Cardiac septum (tissue), 1 donor: ENCODE results near the gene KRTAP1-3. TPM values are rescaled to one million over a fixed set of nuclear protein-coding genes. Genes with fewer than 3 reads are reported as not detected.

ENCODE experiments used
- total RNA-seq: library from RNA; stranded (reverse); fragmentation: NEBNext Ultra II Directional; extraction: Animal tissue kit (Norgen Biotek cat#: 25700); gene quantifications from one replicate; pipeline ENCODE4 v1.2.1, GENCODE V29; 2021
- donor health status: DM: no; HTN: no; CAD: no.

KRTAP1-3 gene
- total RNA-seq, 1 donor from 2014 or later = not detected

Other genes with a start within 250 kb of the KRTAP1-3 start
- not detected for gene KRT28, start 234.9 kb downstream of the KRTAP1-3 start, total RNA-seq
- gene KRT10, start 212.3 kb downstream of the KRTAP1-3 start, total RNA-seq = 45.2 TPM
- not detected for gene KRT12, start 167.7 kb downstream of the KRTAP1-3 start, total RNA-seq
- not detected for gene KRT20, start 149.6 kb downstream of the KRTAP1-3 start, total RNA-seq
- 0.13 TPM for gene KRT23, start 97.2 kb downstream of the KRTAP1-3 start, total RNA-seq
- gene KRT39, start 67.9 kb downstream of the KRTAP1-3 start, total RNA-seq = not detected
- not detected for gene KRT40, start 50.5 kb downstream of the KRTAP1-3 start, total RNA-seq
- gene KRTAP3-3, start 40.7 kb downstream of the KRTAP1-3 start, total RNA-seq = not detected
- gene KRTAP3-2, start 35.0 kb downstream of the KRTAP1-3 start, total RNA-seq = not detected
- not detected for gene KRTAP3-1, start 25.7 kb downstream of the KRTAP1-3 start, total RNA-seq
- not detected for gene KRTAP1-5, start 7.7 kb downstream of the KRTAP1-3 start, total RNA-seq
- not detected for gene KRTAP1-4, start 4.7 kb downstream of the KRTAP1-3 start, total RNA-seq
- not detected for gene KRTAP1-1, start 6.6 kb upstream of the KRTAP1-3 start, total RNA-seq
- not detected for gene KRTAP2-1, start 12.4 kb upstream of the KRTAP1-3 start, total RNA-seq
- not detected for gene KRTAP2-2, start 20.4 kb upstream of the KRTAP1-3 start, total RNA-seq
- gene KRTAP2-3, start 25.2 kb upstream of the KRTAP1-3 start, total RNA-seq = not detected
- gene KRTAP2-4, start 31.0 kb upstream of the KRTAP1-3 start, total RNA-seq = not detected
- gene KRTAP4-7, start 49.3 kb upstream of the KRTAP1-3 start, total RNA-seq = not detected
- not detected for gene KRTAP4-8, start 63.3 kb upstream of the KRTAP1-3 start, total RNA-seq
- gene KRTAP4-16, start 67.3 kb upstream of the KRTAP1-3 start, total RNA-seq = not detected
- gene KRTAP4-9, start 70.5 kb upstream of the KRTAP1-3 start, total RNA-seq = not detected
- gene KRTAP4-11, start 83.5 kb upstream of the KRTAP1-3 start, total RNA-seq = not detected
- gene KRTAP4-12, start 89.3 kb upstream of the KRTAP1-3 start, total RNA-seq = not detected
- not detected for gene KRTAP4-6, start 105.7 kb upstream of the KRTAP1-3 start, total RNA-seq
- not detected for gene KRTAP4-5, start 115.0 kb upstream of the KRTAP1-3 start, total RNA-seq
- gene KRTAP4-4, start 125.9 kb upstream of the KRTAP1-3 start, total RNA-seq = not detected
- gene KRTAP4-3, start 133.3 kb upstream of the KRTAP1-3 start, total RNA-seq = not detected
- not detected for gene KRTAP4-2, start 143.3 kb upstream of the KRTAP1-3 start, total RNA-seq
- gene KRTAP4-1, start 150.0 kb upstream of the KRTAP1-3 start, total RNA-seq = not detected
- gene KRTAP9-1, start 155.0 kb upstream of the KRTAP1-3 start, total RNA-seq = not detected
- gene KRTAP9-2, start 191.8 kb upstream of the KRTAP1-3 start, total RNA-seq = not detected
- gene KRTAP9-3, start 197.6 kb upstream of the KRTAP1-3 start, total RNA-seq = not detected
- not detected for gene KRTAP9-8, start 203.1 kb upstream of the KRTAP1-3 start, total RNA-seq
- gene KRTAP9-4, start 214.8 kb upstream of the KRTAP1-3 start, total RNA-seq = not detected
- not detected for gene KRTAP9-9, start 220.5 kb upstream of the KRTAP1-3 start, total RNA-seq
- not detected for gene KRTAP9-6, start 230.5 kb upstream of the KRTAP1-3 start, total RNA-seq
- not detected for gene KRTAP9-7, start 240.8 kb upstream of the KRTAP1-3 start, total RNA-seq